ENCODE data around the gene FKTN.

Gene FKTN

GRCh38 chr9:105633411-105633810 is 75.5 kb downstream of the FKTN start:
- DNase-seq: no peak

GRCh38 chr9:105636331-105636730 is 78.4 kb downstream of the FKTN start:
- no peak for DNase-seq

- DNase-seq: no peak
Measured at GRCh38 chr9:105637787-105638395, 80.0 kb downstream of the FKTN start.

GRCh38 chr9:105639936-105640335 is 82.0 kb downstream of the FKTN start:
- no peak for DNase-seq

- DNase-seq: no peak
Measured at GRCh38 chr9:105643795-105644194, 85.9 kb downstream of the FKTN start.

GRCh38 chr9:105646879-105647594 is 89.1 kb downstream of the FKTN start:
- no peak for DNase-seq

- no peak for DNase-seq
Measured at GRCh38 chr9:105647595-105648349, 89.8 kb downstream of the FKTN start.

GRCh38 chr9:105651806-105652205 is 93.9 kb downstream of the FKTN start:
- DNase-seq: no peak

GRCh38 chr9:105656131-105656921 is 98.4 kb downstream of the FKTN start:
- DNase-seq: no peak

- DNase-seq: no peak
Measured at GRCh38 chr9:105658351-105658750, 100.4 kb downstream of the FKTN start.

GRCh38 chr9:105661011-105661410 is 103.1 kb downstream of the FKTN start:
- no peak for DNase-seq

GRCh38 chr9:105662184-105663104 is 104.5 kb downstream of the FKTN start, which contains the start of gene TAL2:
Gene TAL2, plus strand, starts transcription at chr9:105662457. Its CDS starts 40 bp downstream, at chr9:105662497.
- no peak for DNase-seq

GRCh38 chr9:105663914-105664313 is 106.0 kb downstream of the FKTN start:
- DNase-seq: no peak

- DNase-seq: no peak
Measured at GRCh38 chr9:105667867-105668266, 109.9 kb downstream of the FKTN start.

- DNase-seq: no peak
Measured at GRCh38 chr9:105670315-105670714, 112.4 kb downstream of the FKTN start.

GRCh38 chr9:105670775-105671174 is 112.8 kb downstream of the FKTN start:
- DNase-seq: no peak

GRCh38 chr9:105672711-105673234 is 114.8 kb downstream of the FKTN start:
- no peak for DNase-seq

GRCh38 chr9:105673850-105674387 is 116.0 kb downstream of the FKTN start:
- DNase-seq: no peak

GRCh38 chr9:105676351-105676923 is 118.5 kb downstream of the FKTN start:
- no peak for DNase-seq

GRCh38 chr9:105678163-105678562 is 120.2 kb downstream of the FKTN start:
- DNase-seq: no peak

GRCh38 chr9:105678781-105679180 is 120.8 kb downstream of the FKTN start:
- DNase-seq: no peak

All from T-helper 9 cell (primary cell).